Measurements from ENCODE around the gene BARHL2. TPM values are rescaled to one million over a fixed set of nuclear protein-coding genes. Genes with fewer than 3 reads are reported as not detected.

BARHL2 gene
- total RNA-seq, 4 donors from 2014 or later, result not detected

GRCh38 chr1:90713741-90714509 is 3.2 kb downstream of the BARHL2 start:
- TF ChIP-seq CTCF (IDR thresholded peaks at IDR 0.05), result no peak
- TF ChIP-seq POLR2AphosphoS5 (IDR thresholded peaks at IDR 0.05), result no peak
- no peak for TF ChIP-seq POLR2A (IDR thresholded peaks at IDR 0.05)
- TF ChIP-seq EP300 (IDR thresholded peaks at IDR 0.05), result no peak
- peaks cover 100% of the 10 kb centered on the region for H3K27me3 ChIP-seq
- DNase-seq (ENCODE audit: low spot score in 2 of 2), result no peak
- H3K36me3 ChIP-seq, result no peaks in the 10 kb centered on the region
- H3K4me3 ChIP-seq, result no peak overlapping the region
- 2% methylated on average over 9 of the region's 15 CpGs for WGBS
- H3K4me1 ChIP-seq, result peaks cover 39% of the 10 kb centered on the region
- no peak overlapping the region for H3K27ac ChIP-seq
- H3K9me3 ChIP-seq, result no peaks in the 10 kb centered on the region

DNA sequence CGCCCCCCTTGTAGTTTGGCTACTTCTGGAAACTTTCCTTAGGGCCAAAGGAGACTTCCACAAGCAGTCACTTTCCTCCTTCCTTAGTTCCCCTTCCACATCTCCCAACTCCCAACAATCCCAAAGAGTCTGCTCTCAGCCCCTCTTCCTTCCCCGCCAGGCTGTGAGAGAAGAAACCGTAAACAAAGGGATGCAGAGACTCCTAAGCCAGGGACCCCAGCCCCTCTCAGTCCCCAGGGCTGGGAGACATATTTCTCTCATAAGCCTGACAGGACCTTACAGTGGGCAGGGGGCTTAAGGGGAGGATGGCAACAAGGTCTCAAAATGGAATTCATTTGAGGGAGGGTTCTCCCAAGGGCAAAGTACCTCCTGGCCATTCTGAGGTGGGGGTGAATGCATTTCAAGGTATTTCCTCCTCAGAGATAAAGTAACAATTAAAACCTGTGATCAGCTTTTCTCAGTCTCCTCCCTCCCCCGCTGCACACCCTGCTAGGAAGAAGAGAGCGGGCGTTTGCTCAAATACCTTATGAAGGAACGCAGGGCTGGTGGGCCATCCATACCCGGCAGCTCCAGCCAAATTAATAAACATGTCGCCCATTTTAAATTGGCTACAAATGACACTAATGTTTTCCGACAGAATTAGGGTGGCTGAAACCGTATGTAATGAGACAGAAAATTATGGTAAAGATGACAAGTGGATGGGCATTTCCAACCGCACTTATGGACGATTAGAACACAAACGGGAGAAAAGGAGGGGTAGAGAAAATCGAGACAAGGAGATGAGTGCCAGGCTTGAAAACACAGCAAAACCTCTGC is 4.0 kb downstream of the BARHL2 start:
- Histone ChIP-seq H3K27ac (no peak overlapping the region), H3K4me3 (no peak overlapping the region), H3K27me3 (peaks cover 100% of the 10 kb centered on the region), H3K4me1 (peaks cover 31% of the 10 kb centered on the region), H3K36me3 (no peaks in the 10 kb centered on the region), H3K9me3 (no peaks in the 10 kb centered on the region)
- DNase-seq (ENCODE audit: low spot score in 2 of 2), result no peak
- 11% methylated on average over 15 of the region's 15 CpGs for WGBS
- TF ChIP-seq POLR2A (IDR thresholded peaks at IDR 0.05) (no peak), POLR2AphosphoS5 (IDR thresholded peaks at IDR 0.05) (no peak), CTCF (IDR thresholded peaks at IDR 0.05) (no peak), EP300 (IDR thresholded peaks at IDR 0.05) (no peak)

GRCh38 chr1:90712153-90712856 is 4.8 kb downstream of the BARHL2 start:
- DNase-seq (ENCODE audit: low spot score in 2 of 2), result no peak
- TF ChIP-seq POLR2A (IDR thresholded peaks at IDR 0.05) (no peak), EP300 (IDR thresholded peaks at IDR 0.05) (no peak), CTCF (IDR thresholded peaks at IDR 0.05) (no peak)
- H3K9me3 ChIP-seq, result no peaks in the 10 kb centered on the region
- H3K4me1 ChIP-seq, result peaks cover 25% of the 10 kb centered on the region
- no peaks in the 10 kb centered on the region for H3K36me3 ChIP-seq
- 13% methylated on average over 8 of the region's 21 CpGs for WGBS
- H3K27me3 ChIP-seq, result peaks cover 100% of the 10 kb centered on the region
- H3K4me3 ChIP-seq, result no peak overlapping the region
- no peak overlapping the region for H3K27ac ChIP-seq

DNA sequence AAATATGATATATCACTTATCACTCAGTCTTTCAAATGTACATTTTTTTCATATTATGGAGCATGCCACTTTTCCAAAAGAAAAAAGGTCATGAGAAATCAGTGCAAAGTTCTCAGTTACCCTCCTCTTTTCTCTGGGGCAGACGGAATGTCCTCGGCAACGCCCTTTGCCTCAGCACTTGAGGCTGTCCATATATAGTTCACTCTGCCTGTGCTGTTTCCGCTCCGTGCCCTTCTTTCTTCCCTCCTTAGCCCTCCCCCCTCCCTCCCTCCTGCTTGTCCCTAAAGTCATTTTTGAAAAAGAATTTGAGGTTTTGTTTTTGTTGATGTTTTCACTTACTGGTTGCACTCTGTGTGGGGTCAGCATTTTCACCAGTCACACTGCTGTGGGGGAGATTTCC is 5.4 kb downstream of the BARHL2 start:
- H3K27ac ChIP-seq, result no peak overlapping the region
- 19% methylated on average over 5 of the region's 5 CpGs for WGBS
- peaks cover 27% of the 10 kb centered on the region for H3K4me1 ChIP-seq
- DNase-seq (ENCODE audit: low spot score in 2 of 2), result no peak
- peaks cover 100% of the 10 kb centered on the region for H3K27me3 ChIP-seq
- TF ChIP-seq POLR2A (IDR thresholded peaks at IDR 0.05) (no peak), EP300 (IDR thresholded peaks at IDR 0.05) (no peak), CTCF (IDR thresholded peaks at IDR 0.05) (no peak), POLR2AphosphoS5 (IDR thresholded peaks at IDR 0.05) (no peak)
- H3K9me3 ChIP-seq, result no peaks in the 10 kb centered on the region
- no peaks in the 10 kb centered on the region for H3K36me3 ChIP-seq
- H3K4me3 ChIP-seq, result no peak overlapping the region

All from suprapubic skin (tissue), 4 donors.